Left cardiac atrium (tissue), 4 donors: ENCODE data around the gene AUP1. TPM values are rescaled to one million over a fixed set of nuclear protein-coding genes. Genes with fewer than 3 reads are reported as not detected.

Source experiments
- ATAC-seq, 2 donors: fragments of 200-7000 bp; cut with Tn5 transposase; one replicate each; pipeline ENCODE4 v1.9.1; 2020; ENCODE audit warnings: mild to moderate bottlenecking in 2 of 2, moderate library complexity in 2 of 2
- DNase-seq: peaks from one replicate; pipeline ENCODE4 v3.0.0-alpha.2; 2020
- intact Hi-C, 2 donors: fragments of 100-400 bp; cut with DNase I; formaldehyde crosslinking; loops; one replicate each; pipeline versions ENCODE4 v1.14.1 to v1.15.1; 2022 to 2023
- total RNA-seq, 2 donors: library from RNA; stranded (reverse); fragmentation: NEBNext Ultra II Directional; extraction: Animal tissue kit (Norgen Biotek cat#: 25700); gene quantifications; one replicate each; pipeline ENCODE4 v1.2.1, GENCODE V29; 2021
- donor health status: DM: no; HTN: yes; CAD: no.
- donor health status: DM: no; HTN: yes; CAD: no; lungs with severe emphysema.
- donor health status: DM: yes; HTN: yes; CAD: no.
- donor health status: Dilated cardiomyopathy.

AUP1 gene
- total RNA-seq, 2 donors from 2014 or later: 62.2 to 78.3 TPM

DNA sequence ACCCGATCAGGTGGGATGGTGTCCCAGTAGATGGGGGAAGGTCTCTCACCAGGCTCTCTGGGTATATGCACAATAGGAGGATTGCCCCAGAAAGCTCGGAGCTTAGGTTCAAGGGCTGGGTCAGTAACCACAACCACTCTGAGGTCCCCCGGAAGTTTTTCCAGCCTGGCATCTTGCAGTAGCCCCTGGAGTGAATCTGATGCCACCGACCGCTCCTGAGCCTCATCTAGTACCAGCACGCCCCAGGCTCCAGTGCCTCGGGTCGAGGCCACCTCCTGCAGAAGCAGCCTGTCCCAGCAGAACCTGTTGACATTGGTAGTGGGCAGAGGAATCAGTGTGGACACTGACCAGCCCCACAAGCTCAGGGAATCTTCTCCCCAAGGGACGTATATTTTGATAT lies 5.5 kb downstream of the AUP1 start:
- no peak for ATAC-seq
- DNase-seq: no peak
- intact Hi-C loops: no loop called here

DNA sequence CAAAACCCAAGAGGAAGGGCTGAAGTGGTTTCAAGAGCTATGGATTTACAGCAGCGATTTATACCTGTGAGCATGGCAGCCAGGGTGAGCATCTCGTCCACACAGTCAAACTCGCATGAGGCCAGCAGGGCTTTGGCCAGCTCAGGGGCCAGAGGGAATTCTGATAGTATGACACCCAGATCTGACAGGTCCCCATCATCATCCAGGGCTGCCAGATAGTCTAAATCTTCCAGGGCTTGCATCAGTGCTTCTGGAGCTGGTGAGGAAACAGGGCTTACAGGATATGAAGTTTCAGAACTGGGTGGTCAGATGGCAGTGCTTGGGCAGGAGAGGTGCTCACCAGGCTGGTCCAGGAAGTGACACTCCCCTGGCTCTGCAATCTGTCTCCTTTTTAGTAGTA lies 7.0 kb downstream of the AUP1 start:
- no peak for ATAC-seq
- intact Hi-C loops: no loop called here
- no peak for DNase-seq

DNA sequence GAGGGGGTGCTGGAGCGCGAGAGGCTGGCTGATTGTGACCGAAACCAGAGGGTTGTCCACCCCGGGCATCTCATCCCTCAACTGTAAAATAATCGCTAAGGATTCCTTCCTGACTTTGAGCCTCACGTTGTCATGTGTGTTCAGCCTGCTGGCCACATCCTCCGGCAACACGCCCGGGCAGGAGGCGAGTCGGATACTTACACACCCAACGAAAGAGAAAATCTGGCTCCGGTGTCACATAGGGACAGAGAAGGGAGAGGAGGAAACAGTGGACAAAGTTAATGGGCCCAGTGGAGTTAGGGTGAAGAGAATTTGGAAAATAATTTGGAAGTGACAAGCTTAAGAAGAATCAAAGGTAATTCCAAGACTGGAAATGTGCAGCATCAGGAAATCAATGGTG lies 12.9 kb downstream of the AUP1 start:
- DNase-seq (no peak), ATAC-seq (no peak)
- intact Hi-C loops: no loop called here

DNA sequence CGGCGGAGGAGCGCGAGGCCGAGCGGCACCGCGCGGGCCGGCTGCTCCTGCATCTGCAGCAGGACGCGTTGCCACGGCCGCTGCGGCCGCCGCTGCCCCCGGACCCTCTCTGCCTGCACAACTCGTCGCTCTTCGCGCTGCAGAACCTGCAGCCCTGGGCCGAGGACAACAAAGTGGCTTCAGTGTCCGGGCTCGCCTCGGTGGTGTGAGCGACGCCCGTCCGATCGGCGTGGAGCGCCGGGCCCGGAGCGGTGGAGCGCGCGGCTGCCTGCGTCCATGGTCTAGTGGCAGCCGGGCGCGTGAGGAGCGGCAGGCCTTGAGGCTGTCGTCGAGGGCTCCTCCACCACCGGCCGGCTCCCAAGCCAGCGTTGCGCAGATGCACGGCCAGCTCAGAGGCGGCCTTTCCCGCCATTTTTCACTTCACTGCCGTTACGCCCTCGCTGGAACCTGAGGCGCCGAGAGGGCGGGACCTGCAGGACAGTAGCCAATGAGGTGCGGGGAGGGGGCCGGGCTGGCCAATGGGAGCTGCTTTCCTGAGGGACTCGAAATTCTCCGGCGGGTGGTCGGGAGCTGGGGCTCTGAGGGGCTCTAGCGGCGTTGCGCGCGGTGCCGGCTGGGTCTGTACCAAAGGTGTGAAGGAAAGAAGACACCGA lies 13.4 kb downstream of the AUP1 start:
- intact Hi-C loops: no loop called here
- DNase-seq (peak; percentile 74), ATAC-seq (peak; percentile 88)

DNA sequence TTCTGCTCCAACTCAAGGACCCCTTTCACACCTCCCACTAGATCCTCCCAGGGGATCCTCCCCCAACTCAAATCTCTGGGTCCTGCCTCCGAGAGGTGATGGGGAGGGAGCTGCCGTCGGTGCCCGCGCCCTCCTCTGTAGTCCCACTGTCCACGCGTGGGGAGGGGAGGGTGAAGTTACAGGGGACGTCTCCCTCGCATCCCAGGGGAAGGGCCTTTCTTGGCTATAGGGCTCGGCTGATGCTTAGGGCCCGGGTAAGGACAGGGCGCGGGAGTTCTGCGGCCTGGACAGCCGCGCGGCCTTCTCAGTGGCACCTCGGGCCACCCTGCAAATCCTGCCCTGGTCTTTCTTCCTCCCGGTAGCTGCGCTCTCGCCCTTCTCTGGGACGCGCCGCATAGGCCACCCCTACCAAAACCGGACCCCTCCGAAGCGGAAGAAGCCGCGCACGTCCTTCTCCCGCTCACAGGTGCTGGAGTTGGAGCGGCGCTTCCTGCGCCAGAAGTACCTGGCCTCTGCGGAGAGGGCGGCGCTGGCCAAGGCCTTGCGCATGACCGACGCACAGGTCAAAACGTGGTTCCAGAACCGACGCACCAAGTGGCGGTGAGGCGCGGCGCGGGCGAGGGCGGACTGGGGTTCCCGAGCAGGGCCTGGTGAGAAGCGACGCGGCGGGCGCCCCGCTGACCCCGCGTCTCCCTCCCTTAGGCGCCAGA lies 14.1 kb downstream of the AUP1 start:
- no peak for ATAC-seq
- no peak for DNase-seq
- intact Hi-C loops: no loop called here

DNA sequence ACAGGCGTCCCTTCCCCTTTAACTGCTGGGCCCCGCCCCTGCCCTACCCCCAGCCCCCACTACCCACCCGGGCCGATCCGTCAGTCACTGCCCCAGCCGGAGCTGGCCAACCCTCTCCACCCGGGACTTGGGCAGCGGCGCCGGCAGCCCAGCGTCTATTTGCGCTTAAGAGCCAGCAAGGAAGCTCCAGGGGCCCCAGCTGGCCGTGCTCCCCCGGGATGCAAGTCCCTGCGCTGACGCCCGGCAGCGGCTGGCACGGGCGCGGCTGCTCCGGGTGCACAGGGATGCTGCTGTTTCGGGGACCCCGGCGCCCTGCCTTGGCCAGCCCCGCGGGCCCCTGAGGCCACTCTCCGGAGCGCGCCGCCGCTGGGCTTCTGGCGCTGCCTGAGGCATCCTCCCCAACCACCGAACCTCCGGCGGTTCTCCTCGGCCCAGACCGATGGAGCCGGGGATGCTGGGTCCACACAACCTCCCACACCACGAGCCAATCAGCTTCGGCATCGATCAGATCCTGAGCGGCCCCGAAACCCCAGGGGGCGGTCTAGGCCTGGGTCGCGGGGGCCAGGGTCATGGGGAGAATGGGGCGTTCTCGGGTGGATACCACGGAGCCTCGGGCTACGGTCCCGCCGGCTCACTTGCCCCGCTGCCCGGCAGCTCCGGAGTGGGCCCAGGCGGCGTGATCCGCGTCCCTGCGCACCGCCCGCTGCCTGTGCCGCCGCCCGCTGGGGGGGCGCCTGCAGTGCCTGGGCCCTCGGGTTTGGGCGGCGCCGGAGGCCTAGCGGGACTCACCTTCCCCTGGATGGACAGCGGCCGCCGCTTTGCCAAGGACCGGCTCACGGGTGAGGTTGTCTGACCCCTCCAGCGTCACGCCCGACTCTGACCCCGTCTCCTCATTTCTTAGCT lies 14.9 kb downstream of the AUP1 start, which contains the start of gene TLX2:
TLX2 (plus strand) TSS at position 83 of the 903 bp plus-strand sequence; CDS start at position 440, 357 bp downstream.
- ATAC-seq (no peak), DNase-seq (no peak)
- intact Hi-C loops: no loop called here

DNA sequence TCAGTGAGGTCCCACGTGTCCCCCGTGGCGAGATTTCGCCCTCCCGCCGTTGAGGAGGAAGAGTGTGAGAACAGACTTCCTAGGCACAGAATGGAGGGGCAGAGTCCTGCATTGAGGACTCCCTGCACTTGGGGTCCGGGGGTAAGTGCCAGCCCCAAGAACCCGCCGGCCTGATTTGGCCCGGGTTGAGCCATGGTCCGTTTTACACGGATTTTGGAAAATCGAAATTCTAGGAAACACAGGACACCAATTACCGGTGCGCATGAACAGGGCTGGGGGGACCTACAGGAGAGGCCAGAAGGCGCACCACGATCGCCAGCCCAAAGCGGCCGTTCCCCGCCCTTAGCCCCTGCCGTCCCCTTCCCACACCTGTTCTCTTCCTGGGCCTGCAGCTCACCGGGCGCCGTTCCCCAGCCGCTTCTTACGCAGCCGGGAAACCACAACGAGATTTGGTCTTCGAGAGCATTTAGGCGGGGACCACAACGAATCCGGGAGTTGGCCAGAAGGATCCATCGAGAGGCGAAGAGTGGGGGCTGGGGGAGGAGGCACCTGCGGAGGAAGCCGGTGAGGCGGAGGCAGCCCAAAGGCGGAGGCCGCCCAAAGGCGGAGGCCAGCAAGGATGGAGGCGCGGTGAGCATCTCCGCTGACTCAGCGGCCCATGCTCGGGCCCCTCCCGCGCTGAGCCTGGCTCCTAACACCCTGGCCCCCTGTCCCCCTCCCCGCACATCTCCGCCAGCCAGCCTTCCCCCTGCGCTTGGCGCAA lies 15.7 kb downstream of the AUP1 start:
- intact Hi-C loops: no loop called here
- no peak for ATAC-seq
- DNase-seq: no peak

DNA sequence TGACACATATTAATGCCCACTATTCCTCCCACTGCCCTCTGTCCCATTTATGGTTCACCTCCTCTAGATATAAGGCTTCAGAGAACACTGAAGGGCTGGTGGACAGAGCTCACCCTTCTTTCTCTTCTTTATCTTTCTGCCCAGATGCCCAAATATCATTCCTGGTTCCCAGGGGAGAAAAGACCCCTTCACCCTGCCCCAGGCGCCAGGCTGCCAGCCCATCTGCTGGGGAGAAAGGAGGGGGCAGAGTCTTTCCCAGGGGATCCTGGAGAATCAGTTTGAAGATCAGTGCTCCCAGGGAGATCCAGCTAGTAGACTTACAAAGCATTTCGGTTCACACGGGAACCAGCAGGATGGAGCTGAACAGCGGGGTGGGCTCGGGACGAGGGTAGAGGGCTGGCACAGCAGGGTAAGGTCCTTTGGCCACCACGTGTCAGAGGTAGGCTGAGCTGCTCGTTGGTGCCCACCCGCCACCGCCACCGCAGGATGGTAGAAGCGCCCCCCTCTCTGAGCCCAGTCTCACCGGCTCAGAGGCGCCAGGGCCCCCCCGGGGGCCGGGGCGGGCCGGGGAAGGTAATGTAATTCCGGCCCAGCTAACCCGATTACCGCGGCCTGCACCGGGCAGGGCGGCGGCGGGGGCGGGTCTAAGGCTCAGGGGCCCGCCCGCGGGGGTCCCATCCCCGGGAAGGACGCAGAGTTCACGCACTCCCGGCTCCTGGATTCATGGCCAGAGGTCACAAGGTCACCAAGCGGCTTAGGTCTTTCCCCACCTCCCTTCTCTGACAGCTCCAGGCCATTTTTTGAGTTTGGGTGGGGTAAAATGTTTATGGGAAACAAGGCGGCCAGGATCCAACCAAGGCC lies 16.5 kb downstream of the AUP1 start:
- ATAC-seq (no peak), DNase-seq (no peak)
- intact Hi-C loops: no loop called here

DNA sequence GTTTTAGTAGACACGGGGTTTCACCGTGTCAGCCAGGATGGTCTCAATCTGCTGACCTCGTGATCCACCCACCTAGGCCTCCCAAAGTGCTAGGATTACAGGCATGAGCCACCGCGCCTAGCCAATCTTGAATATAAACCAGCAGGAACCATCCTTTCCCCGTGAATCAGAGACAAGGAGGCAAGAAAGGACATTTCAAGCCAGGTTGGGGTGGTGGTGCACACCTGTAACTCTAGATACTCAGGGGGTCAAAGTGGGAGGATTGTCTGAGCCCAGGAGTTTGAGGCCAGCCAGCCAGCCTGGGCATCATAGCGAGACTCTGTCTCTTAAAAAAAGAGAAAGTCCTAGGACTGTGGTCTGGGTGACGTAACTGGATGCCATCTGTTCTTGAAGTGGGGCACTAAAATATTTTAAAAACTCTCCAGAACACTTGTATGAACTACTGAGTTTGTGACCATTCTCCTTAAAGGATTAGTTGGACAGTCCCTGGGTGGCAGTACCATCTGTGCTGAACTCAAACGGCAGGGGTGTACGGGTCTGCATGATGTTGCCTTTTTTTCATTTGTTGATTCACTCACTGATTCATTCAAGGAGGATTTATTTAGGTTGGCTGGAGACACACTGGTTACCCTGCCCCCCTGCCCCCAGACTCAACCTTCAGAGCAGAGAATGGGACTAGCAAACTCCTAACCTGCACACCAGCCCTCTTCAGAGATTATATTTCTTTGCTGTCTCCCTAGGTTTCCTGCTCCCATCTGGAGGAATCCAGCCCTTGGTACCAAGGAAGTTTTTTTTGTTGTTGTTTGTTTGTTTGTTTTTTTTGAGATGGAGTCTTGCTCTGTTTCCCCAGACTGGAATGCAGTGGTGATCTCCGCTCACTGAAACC lies 18.2 kb downstream of the AUP1 start:
- DNase-seq (no peak), ATAC-seq (no peak)
- intact Hi-C loops: loop anchor here in 1 of 2 donors (2.0 kb wide), 1 partner anchor 17 kb away; the partner anchor contains the start of genes AUP1 and HTRA2

DNA sequence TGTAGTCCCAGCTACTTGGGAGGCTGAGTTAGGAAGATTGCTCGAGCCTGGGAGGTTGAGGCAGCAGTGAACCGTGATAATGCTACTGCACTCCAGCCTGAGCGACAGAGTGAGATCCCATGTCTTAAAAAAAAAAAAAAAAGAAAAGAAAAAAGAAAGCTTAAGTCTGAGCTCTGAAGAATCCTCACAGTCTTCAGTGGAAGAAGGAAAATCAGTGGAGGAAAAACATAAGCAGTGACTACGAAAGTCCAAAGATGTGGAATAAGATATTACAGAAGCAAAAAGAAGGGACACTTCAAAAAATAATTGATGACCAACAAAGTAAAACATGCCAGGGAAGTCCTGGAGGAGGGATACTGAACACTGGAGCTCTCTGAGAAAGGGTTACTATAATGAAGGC lies 19.2 kb downstream of the AUP1 start:
- ATAC-seq: no peak
- intact Hi-C loops: loop anchor here in 1 of 2 donors (2.0 kb wide), 1 partner anchor 19 kb away; the partner anchor contains the start of genes AUP1 and HTRA2
- DNase-seq: no peak

DNA sequence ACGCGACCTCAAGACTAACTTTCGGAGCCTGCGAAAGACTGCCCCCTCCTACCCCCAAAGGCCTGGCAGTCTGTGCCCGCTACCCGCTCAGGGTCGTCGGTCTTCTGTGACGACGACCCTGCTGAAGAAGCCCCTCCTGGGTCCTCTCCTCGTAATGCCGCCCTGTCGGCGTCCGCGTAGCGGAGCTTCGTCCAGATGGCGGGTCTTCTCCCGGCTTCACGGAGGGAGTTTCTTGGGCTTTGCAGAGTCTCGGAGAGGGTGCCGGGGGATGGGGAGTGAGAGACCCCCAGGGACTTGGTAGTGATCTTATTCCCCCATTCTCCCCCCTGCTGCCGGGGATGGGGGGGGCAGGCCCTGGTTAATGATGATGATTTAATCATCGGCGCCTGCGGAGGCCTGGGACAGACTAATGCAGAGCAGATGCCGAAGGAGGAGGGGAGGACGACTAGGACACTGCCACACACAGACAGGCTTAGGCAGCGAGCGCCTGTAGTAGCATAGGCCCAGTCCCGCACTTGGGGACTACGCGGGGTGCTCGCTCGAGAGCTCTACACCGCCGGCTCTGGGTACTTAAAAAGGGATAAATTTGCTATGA lies 21.5 kb downstream of the AUP1 start:
- DNase-seq (no peak), ATAC-seq (peak in 1 of 2 donors; percentile 16)

DNA sequence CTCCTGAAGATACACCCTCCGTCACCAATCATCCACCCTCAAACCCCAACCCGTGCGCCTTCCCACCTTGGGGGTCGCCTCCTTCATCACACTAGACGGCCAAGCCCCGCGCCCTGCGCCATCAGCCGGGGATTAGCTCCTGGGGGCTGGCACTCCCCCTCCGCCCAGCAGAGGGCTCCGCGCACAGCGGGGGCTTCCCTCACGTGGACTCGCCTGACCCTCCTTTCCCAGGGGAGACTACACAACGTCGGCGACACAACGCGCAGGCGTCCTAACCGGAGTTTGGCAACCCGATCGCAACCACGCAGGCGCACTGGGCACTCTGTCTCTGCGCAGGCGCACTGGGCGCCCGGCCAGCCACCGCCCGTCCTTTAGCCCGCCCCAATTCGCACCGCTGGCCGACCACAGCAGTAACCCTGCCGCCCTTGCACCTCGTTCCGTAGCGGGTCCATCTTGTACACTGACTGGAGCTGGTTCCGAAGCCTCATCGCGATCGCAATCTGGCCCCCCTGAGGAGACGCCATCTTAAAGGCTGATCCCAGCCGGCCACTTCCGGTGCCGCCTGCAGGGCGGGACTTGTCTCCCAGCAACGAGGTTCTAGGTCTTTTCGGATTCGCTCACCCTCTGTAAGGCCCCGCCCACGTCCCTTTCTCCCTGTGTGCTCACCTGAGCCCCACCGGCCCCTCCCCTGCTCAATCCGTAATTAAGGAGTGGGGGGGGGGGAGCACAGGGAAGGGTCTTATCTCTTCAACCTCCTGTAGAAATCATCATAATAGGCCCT lies 22.2 kb downstream of the AUP1 start, which contains the start of gene PCGF1:
PCGF1 (minus strand) TSS at position 551 of the 781 bp plus-strand sequence; CDS start at position 524, 27 bp downstream.
- DNase-seq: peak; percentile 99
- intact Hi-C loops: no loop called here
- ATAC-seq: peak; percentile 93 to 96

More for the DNA sequence above, 21.5 kb downstream of the AUP1 start:
- intact Hi-C loops: no loop called here

DNA sequence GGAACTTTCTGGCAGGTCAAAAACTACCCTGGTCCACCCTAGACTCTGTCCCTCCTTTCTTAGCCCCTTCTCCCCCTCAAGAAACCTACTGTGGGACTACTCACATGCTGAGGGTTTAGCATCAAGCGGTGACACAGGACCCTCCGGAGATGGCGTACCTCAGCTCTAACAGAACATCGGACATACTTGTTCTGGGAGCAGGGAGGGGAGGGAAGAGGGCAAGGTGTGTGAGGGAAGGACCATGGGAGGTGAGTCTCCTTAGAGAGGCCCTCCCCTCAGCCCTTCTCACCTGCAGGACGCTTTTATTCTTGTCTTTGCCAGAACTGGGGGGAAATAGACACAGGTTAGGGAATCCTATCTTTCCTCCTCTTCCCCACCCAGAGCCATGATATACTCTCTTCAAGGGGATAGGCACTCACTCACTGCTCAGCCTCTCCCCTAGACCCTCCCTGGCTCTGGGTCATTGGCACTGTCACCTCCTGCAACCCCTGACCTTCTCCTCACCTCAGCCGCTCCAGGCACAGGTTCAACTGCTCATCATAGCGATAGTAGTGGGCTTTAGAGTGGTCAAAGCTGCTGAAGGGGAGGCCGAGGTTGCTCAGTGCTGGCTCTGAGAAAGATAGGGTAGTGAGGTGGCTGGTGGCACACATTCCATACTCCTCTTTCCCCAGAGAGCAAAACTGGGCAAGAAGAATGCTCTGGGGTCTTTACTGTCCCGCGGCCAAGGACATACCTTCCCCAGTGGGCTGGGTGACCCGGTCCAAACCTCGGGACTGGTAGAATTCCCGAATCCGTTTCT lies 23.9 kb downstream of the AUP1 start:
- intact Hi-C loops: no loop called here
- DNase-seq: no peak
- no peak for ATAC-seq

DNA sequence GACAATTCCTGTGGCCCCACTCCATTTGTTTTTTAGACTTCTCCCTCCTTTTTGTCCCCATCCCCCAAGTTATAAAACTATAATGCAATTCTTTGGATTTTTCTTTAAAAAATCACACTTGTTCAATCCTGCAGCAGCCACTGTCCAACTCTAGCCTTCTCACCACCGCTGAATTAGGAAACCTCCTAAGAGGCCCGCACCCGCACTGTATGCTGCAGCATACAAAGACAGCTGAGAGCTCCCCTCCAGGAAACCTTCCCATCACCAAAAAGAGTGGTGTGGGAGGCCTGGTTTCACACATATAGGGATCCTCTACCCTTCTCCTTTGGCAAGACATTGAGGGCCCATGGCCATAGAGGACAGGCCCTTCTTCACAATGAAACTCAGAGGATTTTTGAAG lies 24.9 kb downstream of the AUP1 start:
- DNase-seq (no peak), ATAC-seq (no peak)
- intact Hi-C loops: no loop called here
